ENCODE measurements around the gene FSCB.
"Not testable (repeated sequence)": the region's sequence is repeated elsewhere in the genome, so short reads cannot be mapped to it uniquely, and the experiment has no call there.

The FSCB gene, protein sequence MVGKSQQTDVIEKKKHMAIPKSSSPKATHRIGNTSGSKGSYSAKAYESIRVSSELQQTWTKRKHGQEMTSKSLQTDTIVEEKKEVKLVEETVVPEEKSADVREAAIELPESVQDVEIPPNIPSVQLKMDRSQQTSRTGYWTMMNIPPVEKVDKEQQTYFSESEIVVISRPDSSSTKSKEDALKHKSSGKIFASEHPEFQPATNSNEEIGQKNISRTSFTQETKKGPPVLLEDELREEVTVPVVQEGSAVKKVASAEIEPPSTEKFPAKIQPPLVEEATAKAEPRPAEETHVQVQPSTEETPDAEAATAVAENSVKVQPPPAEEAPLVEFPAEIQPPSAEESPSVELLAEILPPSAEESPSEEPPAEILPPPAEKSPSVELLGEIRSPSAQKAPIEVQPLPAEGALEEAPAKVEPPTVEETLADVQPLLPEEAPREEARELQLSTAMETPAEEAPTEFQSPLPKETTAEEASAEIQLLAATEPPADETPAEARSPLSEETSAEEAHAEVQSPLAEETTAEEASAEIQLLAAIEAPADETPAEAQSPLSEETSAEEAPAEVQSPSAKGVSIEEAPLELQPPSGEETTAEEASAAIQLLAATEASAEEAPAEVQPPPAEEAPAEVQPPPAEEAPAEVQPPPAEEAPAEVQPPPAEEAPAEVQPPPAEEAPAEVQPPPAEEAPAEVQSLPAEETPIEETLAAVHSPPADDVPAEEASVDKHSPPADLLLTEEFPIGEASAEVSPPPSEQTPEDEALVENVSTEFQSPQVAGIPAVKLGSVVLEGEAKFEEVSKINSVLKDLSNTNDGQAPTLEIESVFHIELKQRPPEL

DNA sequence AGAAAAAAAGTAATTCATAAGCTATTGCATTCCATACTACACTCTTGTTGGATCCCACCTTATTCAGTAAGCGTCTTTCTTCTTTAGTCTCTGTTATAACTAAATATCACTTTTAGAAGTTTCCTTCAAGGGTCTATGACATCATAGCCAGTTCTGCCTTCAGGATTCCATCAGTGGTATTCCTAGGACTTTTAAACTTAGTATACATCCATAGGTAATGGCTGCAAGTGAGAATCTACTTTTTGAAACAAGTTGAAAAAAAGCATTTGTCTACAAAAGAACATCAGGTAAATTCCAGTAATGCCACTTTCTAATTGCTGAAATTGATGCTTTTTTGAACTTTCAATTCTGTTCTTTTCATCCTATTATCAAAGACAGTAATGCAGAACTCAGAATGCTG, at the start of gene FSCB:
Gene FSCB, minus strand, starts transcription at position 101 of the 400 bp plus-strand sequence. CDS start 296 bp downstream, outside the sequence.
- no peak for DNase-seq

DNA sequence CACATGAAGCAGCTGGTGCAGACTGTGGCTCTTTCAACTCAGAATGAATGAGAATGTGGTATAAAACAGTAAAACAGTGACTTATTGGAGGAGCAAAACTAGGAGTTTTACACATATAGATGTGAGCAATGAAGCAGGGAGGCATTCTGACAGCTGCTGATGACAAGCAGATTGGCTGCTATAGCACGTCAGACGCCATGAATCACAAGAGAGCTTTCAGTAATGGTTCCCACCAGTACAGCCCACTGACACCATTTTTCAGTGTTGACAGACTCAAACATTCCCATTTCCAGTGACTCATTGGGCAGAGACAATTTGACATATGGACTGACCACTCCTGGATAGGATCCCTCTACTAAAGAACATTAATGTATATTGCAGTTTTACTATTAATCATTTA, 24.6 kb upstream of the FSCB start:
- DNase-seq: no peak

DNA sequence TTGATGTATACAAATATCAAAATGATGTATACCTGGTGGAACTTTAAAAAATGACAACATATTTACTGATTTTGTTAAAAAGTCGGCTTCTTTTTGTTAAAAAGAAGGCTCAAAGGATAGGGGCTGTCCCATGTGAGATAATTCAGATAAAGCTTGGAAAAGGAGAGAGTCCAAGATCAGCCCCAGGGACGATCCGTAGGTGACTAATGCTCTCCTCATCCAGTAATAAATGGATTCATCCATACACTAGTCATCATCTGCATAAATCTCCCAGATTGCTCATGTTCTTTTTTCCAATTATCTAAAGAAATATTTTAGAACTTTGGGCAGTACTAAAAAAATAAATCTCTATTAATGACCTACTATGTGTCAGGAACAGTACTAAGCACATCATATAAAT, 23.4 kb upstream of the FSCB start:
- no peak for DNase-seq

- no peak for DNase-seq
Observed at GRCh38 chr14:44529026-44529425, 21.9 kb upstream of the FSCB start.

- no peak for DNase-seq
Observed at GRCh38 chr14:44528180-44528579, 21.1 kb upstream of the FSCB start.

DNA sequence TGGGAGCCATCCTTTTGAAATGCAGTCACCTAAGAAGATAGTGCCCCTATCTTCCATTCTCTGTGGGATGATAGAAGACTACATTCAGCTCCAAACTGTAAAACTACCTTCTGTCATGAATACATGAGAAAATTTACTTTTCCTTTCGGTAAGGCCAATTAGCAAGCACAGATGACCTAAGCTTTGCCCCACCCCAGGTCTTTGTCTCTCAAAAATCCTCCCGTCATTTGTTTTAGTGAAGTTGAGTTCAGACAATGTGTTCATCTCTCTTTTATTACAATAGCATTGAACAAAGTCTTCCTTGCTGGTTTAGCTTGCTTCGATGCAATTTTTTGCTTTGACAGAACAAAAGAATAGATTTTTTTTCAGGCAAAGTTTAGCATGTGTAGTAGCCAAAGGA, 18.2 kb upstream of the FSCB start:
- DNase-seq: no peak

GRCh38 chr14:44515668-44516067, 8.6 kb upstream of the FSCB start:
- not testable (repeated sequence) for DNase-seq

GRCh38 chr14:44508834-44509233, 1.8 kb upstream of the FSCB start:
- no peak for DNase-seq

DNA sequence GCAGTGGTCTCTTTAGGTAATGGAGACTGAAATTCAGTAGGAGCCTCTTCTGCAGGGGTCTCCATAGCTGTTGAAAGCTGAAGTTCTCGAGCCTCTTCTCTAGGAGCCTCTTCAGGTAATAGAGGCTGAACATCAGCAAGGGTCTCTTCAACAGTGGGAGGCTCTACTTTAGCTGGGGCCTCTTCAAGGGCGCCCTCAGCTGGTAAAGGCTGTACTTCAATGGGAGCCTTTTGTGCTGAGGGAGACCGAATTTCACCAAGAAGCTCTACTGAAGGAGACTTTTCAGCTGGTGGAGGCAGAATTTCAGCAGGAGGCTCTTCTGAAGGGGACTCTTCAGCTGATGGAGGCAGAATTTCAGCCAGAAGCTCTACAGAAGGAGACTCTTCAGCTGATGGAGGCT, 1.5 kb downstream of the FSCB start:
- no peak for DNase-seq

DNA sequence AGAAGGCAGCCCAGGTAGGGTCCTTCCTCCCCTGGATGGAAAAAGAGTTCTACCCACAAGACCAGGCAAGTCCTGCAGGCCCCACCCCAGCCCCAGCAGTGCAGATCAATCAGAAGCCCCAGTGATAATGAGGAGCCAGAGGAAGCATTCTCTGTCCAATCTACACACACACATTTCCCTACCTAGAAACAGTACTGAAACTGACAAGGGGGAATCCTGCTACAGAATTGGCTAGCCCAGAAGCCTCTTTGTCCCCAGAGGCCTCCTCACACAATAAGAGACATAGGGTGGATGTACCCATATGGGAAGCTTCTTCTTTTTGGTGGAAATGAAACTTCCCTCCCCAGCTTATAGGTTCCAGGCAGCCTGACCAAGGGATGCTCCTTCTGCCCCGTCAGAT, 9.9 kb downstream of the FSCB start:
- no peak for DNase-seq

DNA sequence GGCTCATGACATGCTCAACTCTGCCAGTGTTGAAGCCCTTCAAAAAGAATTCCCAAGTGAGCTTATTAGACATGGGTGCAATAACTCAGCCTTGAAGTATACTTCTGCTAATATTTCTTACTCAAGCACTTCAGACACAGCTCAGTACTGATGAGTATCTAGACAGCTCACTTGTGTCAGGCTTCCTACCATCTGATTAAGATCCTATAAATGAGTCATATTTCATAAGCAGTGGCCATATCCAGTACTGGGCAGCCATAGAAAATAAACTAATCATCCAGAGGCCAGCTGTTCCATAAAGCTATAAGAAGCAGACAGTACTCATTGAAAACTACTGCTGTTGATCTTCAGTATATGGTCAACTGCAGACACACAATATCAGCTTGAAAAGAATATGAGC, 12.9 kb downstream of the FSCB start:
- no peak for DNase-seq

- DNase-seq: no peak
Observed at GRCh38 chr14:44490966-44491365, 16.1 kb downstream of the FSCB start.

DNA sequence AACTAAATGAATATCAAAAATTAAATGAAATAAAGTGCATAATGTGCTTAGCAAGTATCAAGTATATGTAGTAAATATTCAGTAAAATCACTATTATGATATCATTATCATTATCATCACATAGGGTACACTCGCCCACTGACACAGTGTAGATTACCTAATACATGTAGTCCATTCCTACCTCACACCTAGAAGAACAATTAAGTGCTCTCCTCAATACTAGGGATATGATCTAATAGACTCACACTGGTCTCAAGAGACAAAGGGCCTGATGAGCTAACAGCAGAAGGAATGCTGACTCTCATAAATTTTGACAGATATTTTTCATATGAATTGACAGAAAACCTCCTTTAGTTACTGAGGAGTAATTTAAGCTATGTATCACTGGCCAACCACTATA, 29.1 kb downstream of the FSCB start:
- no peak for DNase-seq

DNA sequence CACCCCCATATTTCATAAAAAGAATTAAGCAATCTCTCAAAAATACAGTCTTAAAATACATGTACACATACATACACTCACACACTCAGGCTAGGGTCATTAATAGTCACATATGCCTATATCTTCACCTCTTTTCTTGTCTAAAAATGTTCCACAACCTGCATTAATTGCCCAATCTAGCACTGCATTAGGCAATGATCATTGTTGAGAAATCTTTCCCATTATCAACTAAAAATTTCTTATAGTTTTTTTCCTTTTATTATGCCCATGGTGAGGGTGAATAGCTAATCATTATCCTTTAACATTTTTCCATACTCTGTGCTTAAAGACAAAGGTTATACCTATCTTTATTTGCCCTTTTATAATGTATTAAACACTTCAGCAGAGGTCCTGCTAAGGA, 38.3 kb downstream of the FSCB start:
- DNase-seq: no peak

DNA sequence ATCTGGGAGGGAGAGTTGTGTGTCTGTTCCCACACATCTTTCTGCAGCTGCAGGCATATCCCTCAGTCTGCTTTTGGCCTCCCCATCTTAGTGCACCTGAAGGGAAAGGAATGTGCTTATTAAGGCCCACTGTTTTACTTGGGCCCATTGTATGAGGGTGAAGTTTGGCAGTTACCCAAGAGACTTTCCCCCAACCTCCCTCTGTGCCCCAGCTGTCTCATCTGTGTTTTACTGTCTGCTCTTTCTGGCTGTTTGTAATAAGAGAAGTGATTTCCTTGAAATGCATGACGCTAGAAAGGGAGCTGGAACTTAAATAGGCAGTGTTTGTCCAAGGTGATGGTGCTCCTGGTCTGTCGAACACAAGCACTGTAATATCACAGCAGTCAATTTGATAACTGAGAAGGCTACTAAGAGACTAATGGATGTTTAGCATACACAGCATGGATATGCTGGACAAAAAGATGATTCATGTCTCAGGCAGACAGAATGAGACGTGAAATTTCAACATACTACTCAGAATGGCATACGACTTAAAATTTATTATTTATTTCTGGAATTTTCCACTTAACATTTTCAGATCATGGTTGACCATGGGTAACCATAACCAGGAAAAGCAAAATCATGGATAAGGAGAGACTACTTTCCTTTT, 43.6 kb downstream of the FSCB start:
- DNase-seq: no peak

GRCh38 chr14:44462381-44462780, 44.7 kb downstream of the FSCB start:
- no peak for DNase-seq

GRCh38 chr14:44461811-44462210, 45.3 kb downstream of the FSCB start:
- DNase-seq: no peak
